NCI-H2107 (cell line): ENCODE data around the gene NFATC4.

ENCODE experiments used
- DNase-seq: peaks from one replicate; lab custom pipeline; 2025; lab: John Stamatoyannopoulos, UW

The NFATC4 gene

GRCh38 chr14:24409192-24409591 lies 41.2 kb downstream of the NFATC4 start:
- no peak for DNase-seq

GRCh38 chr14:24409956-24410355 lies 42.0 kb downstream of the NFATC4 start:
- no peak for DNase-seq

DNA sequence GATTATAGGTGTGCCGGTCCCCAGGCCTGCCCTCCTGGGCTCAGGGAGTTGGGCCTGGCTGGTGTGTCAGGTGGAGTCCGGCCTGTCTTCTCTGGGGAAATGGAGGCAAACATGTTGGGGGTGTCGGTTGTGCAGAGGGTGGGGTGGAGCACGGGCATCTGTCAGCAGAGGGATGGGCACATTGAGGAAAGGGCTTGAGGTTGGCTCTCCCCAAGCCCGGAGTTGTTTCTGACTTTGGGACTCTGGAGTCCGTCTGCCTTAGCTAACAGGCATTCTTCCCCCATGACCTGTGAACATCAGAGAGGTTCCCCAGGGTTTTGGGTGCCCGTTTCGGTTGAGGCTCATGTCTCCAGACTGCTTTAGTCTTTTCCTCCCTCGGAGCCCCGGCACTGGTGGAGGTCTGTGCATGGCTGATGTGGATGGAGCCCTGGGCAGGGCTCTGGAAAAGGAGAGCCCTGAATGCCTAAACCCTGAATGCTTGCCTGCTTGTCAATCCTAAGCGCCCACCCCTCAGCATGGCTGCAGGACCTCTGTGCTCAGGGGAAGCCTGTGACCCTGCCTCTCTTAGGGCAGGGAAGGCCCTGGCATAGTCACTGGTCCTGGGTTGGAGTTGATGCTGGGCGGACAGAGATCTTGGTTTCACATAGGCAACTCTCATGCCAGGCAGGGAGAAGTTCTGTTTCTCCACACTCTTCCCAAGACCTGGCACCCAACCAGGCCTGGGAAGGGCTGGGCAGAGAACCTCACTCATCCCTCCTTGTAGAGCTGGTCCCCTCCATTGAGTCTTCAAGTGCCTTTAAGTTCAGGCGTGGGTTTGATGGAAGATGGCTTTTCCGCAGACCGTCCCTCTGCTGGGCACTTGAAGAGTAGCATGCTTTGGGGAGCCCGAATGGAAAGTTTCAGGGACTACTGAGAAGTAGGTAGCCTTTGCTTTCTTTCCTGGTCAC lies 43.7 kb downstream of the NFATC4 start:
- DNase-seq = no peak

- DNase-seq = no peak
Observed at GRCh38 chr14:24414077-24414476, 46.1 kb downstream of the NFATC4 start.

- no peak for DNase-seq
Observed at GRCh38 chr14:24414732-24415420, 46.9 kb downstream of the NFATC4 start.

DNA sequence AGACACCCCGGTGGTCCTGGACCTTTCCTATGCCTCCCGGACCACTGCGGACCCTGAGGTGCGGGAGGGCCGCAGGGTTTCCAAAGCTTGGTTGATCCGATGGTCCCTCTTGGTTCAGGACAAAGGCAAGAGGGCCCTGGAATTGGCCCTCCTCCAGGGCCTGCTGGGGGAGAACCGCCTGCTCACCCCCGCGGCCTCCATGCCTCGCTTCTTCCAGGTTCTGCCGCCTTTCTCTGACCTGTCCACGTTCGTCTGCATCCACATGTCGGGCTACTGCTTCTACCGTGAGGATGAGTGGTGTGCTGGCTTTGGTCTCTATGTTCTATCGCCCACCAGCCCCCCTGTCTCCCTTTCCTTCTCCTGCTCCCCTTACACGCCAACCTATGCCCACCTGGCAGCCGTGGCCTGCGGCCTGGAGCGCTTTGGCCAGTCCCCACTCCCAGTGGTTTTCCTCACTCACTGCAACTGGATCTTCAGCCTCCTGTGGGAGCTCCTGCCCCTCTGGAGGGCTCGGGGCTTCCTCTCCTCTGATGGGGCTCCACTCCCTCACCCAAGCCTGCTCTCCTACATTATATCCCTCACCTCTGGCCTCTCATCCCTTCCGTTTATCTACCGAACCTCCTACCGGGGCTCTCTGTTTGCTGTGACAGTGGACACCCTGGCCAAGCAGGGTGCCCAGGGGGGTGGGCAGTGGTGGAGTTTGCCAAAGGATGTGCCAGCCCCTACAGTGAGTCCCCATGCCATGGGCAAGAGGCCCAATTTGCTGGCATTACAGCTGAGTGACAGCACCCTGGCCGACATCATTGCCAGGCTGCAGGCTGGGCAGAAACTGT lies 47.7 kb downstream of the NFATC4 start:
- no peak for DNase-seq

DNA sequence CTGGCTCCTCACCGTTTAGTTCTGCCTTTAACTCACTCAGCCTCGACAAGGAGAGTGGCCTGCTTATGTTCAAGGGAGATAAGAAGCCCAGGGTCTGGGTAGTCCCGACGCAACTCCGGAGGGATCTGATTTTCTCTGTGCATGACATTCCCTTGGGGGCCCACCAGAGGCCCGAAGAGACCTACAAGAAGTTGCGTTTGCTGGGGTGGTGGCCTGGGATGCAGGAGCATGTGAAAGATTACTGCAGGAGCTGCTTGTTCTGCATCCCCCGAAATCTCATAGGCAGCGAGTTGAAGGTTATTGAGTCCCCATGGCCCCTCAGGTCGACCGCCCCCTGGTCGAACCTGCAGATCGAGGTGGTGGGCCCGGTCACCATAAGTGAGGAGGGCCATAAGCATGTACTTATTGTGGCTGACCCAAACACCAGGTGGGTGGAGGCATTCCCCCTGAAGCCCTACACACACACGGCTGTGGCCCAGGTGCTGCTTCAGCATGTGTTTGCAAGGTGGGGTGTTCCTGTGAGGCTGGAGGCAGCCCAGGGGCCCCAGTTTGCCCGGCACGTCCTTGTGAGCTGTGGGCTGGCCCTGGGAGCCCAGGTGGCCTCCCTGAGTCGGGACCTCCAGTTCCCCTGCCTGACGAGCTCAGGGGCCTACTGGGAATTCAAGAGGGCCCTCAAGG lies 48.4 kb downstream of the NFATC4 start:
- no peak for DNase-seq

DNA sequence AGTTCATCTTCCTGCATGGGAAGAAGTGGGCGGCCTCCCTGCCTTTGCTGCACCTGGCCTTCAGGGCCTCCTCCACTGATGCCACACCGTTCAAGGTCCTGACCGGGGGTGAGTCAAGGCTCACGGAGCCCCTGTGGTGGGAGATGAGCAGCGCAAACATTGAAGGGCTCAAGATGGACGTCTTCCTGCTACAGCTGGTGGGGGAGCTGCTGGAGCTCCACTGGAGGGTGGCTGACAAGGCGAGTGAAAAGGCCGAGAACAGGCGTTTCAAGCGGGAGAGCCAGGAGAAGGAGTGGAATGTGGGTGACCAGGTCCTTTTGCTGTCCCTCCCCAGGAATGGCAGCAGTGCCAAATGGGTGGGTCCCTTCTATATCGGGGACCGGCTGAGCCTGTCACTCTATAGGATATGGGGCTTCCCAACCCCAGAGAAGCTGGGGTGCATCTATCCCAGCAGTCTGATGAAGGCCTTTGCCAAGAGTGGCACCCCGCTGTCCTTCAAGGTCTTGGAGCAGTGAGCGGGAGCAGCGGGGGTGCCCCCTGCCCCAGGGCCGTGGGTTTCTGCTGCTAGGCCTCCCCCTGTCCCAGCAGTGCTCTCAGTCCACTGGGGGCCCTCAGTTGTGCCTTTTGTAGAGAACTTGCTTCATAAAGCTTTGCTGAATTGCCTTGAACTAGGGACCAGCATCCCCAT lies 49.1 kb downstream of the NFATC4 start:
- DNase-seq = no peak

DNA sequence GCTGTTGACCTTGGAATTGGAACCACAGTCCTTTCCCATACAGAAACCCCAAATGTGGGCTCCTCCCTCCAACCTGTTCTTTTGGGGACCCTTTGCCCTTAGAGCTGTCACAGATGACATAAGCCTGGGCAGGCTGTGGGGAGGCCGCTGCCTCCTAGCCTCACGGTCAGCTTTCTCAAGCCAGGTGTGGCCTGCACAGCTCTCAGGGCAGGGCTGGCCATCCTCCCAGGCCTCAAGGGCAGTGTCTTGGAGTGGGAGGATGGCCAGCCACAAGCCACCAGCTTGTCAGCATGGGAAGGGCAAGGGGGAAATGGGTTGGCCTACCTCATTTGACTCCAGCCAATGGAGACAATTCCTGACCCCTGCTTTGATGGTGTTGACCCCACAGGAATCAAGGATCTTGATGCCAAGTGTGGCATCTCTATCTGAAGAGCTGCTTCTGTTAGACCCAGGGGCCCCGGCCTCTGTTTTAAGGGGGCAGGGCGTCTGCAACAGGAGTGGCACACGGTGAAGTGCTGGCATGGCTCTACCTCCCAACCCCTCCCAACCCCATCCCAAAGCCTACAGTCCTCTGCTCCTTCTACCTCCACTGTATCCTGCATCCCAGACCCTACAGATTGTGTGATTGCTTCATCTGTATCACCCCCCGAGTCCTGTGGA lies 50.0 kb downstream of the NFATC4 start:
- DNase-seq = no peak

GRCh38 chr14:24418492-24418873 lies 50.5 kb downstream of the NFATC4 start:
- no peak for DNase-seq

DNA sequence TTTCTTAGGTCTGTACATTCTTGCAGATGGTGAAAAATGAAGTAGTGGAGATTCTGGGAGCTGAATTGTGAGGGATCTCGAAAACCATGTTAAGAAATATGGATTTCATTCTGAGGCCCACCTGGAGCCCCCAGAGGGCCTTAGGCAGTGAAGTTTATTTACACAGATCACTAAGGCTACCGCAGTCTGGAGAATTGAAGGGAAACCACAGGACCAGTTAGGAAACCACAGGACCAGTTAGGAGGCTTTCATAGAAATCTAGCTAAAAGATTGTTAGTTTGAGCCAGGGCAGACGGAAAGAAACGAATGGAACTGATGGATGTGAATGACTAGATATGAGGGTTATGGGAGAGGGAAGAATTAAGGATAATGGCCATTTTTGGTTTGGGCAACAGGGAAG lies 54.3 kb downstream of the NFATC4 start:
- no peak for DNase-seq

GRCh38 chr14:24422694-24423601 lies 55.0 kb downstream of the NFATC4 start:
- DNase-seq = no peak

DNA sequence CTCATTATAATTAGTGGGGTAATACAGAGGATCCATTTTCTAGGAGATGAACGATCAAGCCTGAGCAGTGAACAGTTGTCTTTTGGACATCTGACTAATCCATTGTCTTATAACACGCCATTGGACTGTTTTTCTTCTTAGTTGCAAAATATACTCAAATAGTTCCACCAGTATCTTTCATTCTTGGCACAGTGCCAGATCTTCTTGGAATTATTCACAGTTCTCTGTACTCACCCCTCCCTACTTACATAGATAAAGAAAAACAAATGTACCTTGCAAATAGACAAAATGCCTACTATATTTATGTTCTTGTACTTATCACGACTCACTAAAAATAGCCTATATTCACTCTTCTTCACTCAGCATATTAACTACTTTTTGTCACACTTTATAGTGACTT lies 57.7 kb downstream of the NFATC4 start:
- DNase-seq = no peak

GRCh38 chr14:24426150-24426911 lies 58.3 kb downstream of the NFATC4 start:
- no peak for DNase-seq

- no peak for DNase-seq
Observed at GRCh38 chr14:24426912-24427536, 59.0 kb downstream of the NFATC4 start.

DNA sequence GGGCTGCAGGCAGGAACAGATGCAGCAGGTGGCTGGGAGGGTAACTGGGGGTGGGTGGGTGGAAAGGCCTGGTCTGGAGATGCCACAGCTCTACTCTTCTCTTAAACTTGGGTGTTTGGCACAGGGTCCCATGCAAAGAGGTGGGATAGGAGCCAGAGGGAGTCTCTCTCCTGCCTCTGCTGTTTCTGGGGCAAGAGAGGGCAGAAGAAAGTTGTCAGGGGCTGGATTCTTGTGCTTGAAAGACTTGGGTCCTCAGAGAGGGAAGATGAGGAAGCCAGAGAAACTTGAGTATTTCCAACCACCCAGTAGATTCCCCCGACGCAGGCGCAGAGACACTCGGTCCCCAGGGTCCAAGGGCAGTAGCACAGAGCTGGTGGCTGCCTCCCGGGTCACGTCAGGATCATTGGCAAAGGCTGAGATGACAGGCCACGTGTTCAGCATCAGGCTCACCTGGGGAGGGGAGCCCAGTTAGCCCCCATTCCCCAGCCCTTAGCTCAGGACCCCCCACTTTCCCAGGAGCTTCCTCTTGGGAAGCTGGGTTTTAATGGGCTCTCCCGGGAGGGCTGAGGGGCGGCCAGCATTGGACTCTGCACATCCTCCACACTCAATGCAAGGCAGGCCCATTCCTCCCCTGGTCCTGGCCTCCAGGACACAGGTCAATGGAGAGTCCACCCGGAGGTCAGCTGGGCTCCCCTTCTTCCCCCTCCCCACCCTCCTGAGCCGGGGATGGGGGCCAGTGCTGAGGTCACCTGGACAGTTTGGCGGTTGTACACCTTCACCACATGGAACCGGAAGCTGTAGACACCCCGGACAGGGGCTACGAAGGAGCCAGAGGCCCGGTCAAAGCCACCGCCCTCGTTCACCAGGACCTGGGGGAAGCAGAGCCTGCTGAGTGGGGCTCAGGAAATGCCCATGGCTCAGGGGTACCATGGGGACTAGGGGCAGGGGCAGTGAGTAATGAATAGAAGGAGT lies 59.8 kb downstream of the NFATC4 start:
- no peak for DNase-seq
